Measurements from ENCODE around the gene RABEPK.

DNA sequence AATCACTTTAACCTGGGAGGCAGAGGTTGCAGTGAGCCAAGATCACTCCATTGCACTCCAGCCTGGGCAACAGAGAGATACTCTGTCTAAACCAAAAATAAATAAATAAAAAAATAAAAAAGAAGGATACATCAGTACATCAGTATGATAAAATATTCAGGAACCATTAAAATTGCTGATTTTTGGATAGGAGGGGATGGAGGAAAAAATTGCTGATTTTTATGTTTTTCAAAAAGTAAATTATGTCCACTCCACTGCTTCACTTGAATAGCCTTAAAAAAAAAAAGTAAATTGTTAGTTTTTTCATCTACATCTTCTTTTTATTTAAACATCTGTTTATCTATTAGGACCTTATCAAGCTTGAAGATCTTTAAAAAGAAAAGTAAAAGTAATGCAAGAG is 53.9 kb downstream of the RABEPK start:
- TF ChIP-seq POLR2AphosphoS5 (IDR thresholded peaks at IDR 0.05) = no peak
- TF ChIP-seq POLR2A (IDR thresholded peaks at IDR 0.05) = no peak
- TF ChIP-seq, protein P1, sequence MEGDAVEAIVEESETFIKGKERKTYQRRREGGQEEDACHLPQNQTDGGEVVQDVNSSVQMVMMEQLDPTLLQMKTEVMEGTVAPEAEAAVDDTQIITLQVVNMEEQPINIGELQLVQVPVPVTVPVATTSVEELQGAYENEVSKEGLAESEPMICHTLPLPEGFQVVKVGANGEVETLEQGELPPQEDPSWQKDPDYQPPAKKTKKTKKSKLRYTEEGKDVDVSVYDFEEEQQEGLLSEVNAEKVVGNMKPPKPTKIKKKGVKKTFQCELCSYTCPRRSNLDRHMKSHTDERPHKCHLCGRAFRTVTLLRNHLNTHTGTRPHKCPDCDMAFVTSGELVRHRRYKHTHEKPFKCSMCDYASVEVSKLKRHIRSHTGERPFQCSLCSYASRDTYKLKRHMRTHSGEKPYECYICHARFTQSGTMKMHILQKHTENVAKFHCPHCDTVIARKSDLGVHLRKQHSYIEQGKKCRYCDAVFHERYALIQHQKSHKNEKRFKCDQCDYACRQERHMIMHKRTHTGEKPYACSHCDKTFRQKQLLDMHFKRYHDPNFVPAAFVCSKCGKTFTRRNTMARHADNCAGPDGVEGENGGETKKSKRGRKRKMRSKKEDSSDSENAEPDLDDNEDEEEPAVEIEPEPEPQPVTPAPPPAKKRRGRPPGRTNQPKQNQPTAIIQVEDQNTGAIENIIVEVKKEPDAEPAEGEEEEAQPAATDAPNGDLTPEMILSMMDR (IDR thresholded peaks at IDR 0.05) = no peak
- TF ChIP-seq EP300 (IDR thresholded peaks at IDR 0.05) = no peak

All from stomach (tissue), 4 donors.